Germinal center (tissue), 1 donor: ENCODE measurements around the gene FSCN2.
A peak's percentile ranks its signal among the peaks of the same experiment; 100 is the strongest.

Experiments
- DNase-seq: peaks from one replicate; pipeline ENCODE4 v3.0.0; 2012; ENCODE audit warnings: mixed read lengths, low spot score

The FSCN2 gene

DNA sequence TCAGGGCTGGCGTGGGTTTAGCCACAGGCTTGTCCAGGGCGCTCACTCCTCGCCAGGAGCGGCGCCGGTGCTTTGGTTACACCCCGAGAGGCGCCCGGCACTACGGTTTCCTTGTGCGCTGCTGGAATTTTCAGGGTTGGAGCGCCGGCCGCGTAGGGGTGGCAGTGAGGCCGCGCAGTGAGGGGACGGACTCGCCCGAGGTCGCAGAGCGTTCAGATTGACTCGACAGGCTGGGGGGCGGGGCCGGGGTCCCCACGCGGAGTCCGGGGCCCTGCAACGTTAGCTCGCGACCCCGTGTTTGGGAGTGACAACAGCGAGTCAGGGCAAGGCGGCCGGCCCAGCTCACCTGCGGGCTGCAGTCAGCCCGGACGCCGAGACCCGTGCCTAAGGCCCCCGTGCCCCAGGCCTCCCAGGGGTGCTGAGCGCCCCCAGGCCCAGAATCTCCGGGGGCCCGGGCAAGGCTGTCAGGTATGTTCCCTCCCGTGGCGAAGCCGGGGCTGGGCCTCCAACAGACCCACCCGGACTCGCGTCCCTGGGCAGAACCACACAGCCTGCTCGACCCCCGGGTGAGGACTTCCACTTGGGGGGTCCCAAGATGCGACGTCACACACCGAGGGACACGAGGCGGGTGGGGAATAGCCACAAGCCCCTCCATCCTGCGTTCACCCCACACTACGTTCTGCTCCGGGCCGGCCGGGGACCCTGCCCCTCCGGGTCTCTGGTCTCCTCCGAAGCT is 14.3 kb upstream of the FSCN2 start:
- peak; percentile 39 for DNase-seq

DNA sequence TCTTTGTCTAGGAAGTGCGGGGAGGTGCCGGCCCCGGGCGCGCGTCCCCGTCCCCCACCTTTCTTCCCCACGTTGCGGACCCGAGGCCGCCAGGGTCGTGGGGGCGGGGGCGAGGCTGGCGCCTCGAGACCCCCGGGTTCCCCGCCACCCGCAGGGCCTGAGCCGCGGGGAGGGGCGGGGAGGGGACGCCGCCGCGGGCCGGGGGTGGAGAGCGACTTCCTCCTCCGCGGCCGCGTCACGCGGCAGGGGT is 13.8 kb upstream of the FSCN2 start:
- no peak for DNase-seq

DNA sequence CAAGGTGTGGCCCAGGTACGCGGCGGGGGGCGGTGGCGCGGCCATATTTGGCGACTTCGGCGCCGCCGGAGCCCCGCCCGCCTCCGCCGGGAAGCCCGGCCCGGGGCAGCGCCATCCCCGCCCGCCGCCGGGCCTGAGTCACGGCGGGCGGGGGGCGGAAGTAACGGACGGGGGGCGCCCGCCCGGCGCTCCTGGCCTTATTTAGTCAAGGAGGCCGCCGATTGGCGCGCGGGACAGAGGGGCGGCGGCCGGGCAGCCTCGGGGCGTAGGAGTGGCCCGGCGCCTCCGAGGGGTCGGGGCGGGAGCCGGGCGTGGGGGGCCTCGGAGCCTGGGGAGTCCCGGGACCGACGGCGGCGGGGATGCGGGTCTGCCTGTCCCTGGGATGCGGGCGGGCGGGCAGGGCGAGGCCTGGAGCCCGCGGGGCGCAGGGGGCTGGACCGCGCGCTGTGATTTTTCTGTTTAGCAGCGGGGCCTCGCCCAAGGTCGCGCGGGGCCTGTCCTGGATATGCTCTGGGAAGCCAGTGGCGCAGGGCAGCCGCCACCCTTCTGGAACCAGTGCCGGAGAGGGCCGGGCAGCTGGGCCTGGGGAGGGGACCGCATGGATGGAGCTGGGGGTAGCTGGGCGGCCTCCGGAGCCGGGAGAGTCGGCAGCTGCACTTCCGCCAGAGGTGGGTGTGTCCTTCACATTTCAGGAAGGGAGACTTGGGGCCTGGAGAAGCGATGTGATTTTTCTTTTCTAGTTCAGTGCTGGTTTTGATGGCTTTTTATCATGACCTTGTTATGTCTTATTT is 13.2 kb upstream of the FSCN2 start:
- DNase-seq = peak; percentile 68

DNA sequence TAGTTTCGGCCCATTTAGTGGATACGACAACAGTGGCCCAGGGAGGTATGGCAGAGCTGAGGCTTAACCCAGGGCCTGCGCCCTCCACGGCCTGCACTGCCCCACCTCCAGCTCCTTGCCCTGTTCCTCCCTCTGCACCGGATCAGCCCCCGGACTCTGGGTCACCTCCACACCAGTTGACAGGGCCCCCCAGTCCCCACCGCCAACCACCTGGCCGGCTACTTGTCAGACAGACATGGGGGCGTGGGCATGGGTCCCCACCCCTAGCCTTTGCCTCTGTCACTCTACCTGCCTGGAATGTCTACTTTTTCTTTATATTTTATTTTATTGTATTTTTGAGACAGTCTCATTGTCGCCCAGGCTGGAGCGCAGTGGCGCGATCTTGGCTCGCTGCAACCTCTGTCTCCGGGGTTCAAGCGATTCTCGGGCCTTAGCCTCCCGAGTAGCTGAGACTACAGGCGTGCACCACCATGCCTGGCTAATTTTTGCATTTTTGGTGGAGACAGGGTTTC is 12.6 kb upstream of the FSCN2 start:
- no peak for DNase-seq

DNA sequence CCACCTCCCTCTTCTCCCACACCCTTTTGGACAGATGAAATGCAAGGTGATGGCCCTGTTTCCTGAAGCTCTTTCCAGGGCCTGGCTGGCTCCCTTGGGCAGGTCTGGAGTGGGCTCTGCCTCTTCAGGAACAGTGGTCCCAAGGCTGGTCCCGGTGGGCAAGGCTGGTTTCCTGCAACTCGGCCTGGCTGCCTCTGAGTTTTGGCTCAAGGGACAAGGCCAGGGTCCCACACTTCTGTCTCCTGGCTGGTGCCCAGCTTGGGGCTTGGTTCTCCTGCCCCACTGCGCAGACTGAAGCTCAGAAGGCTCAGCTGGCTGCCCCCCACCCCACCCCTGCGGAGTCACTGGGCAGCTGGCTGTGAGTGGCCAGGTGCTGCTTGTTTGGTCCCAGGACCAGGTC is 11.7 kb upstream of the FSCN2 start:
- no peak for DNase-seq

DNA sequence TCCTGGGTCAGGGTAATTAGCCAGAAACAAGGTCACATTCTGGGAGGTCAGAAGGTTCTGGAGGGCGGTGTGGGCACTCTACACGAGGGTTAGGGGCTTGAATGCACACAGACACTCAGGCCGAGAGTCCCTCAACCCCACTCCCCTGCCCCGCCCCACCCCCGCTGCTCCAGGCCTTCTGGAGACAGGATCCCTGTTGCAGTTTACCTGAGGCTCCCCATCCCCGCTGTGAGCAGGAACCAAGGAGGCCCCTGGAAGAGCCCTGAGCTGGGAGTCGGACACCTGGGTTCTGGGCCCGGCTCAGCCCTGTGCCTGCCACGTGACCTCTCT is 11.2 kb upstream of the FSCN2 start:
- DNase-seq = no peak

DNA sequence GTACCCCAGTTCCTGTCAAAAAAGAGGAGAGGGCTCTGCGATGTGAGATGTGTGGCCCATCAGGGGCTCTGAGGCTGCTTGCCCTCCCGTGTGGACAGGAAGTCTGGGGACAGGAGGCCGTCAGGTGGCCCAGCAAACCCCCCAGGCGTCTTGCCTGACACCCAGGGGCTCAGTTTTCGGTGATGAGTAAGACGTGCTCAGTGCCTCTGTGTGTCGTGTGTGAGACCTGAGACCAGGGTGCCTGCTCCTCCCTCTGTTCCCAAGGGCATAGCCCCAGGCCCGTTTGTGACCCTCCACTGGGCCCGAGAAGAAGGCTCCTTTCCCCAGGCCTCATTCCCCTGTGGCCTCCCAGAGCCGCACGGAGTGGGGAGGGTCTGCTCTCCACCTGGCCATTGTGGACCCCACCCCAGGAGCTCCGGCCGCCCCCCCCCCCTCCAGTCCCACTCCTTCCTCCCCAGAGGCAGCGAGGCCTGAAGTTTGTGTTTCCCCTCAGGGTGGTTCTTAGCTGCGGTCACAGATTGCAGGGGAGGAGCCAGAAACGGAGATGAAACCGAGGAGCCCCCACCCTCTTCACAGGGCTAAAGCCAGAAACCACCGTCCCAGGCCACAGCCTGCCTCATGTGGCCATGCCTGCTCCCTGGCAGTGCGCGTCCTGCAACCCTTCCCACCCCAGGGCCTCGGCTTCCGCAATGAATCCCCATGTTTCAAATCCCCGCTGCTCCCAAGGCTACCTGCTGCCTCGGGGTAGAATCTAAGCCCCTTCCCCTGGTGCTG is 10.7 kb upstream of the FSCN2 start:
- peak; percentile 82 for DNase-seq

DNA sequence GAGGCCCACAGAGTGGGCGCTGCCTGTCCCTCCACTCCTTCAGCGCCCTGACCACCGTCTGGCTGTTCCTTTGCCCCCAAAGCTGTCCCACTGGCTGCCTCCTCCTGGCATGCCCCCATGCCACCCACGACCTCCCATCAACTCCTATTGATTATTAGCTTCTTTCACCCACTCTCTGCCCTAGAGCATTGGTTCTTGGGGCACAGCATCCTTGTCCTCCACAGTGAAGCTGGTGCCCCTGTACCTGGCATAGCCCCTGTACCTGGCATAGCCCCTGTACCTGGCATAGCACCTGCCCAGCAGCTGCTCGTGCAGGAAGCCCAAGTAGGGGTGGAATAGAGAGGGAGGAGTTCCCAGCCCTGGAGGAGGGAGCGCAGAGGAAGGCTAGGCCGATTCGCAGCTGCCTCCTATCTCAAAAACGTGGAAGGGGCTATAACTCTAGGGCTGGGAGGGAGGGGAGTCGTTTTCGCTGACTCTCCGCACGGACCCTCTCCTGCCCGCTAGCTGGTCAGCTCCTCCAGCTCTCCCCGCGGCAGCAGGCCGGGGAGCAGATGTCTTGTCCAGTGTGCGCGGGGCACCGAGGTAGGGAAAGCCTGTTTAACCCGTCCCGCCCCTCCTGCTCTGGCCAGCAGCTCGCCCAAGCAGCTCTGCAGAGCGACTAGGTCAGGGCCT is 9.9 kb upstream of the FSCN2 start:
- no peak for DNase-seq

DNA sequence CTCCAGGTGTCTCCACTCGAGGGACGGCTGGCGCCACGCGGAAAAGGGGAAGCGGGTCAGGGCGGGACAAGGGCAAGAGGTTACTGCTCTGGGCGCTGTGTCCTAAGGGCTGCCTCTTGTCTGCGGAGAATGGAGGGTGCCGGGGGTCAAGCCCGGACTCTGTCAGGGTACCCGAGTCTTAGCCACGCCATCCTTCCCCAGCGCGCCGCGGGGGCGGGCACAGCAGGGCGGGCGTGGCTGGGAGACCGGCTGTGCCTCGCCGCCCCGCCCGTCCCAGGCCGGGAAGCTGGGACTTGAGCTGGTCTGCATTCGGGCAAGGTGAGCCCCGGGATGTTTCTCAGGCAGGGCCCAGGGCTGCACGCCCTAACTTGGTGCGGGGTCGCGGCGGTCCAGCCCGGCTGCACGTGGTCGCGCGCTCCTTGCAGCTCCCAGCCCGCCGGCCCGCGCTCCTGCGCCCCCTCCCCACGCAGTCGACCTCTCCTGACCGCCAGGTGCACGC is 9.3 kb upstream of the FSCN2 start:
- DNase-seq = no peak

DNA sequence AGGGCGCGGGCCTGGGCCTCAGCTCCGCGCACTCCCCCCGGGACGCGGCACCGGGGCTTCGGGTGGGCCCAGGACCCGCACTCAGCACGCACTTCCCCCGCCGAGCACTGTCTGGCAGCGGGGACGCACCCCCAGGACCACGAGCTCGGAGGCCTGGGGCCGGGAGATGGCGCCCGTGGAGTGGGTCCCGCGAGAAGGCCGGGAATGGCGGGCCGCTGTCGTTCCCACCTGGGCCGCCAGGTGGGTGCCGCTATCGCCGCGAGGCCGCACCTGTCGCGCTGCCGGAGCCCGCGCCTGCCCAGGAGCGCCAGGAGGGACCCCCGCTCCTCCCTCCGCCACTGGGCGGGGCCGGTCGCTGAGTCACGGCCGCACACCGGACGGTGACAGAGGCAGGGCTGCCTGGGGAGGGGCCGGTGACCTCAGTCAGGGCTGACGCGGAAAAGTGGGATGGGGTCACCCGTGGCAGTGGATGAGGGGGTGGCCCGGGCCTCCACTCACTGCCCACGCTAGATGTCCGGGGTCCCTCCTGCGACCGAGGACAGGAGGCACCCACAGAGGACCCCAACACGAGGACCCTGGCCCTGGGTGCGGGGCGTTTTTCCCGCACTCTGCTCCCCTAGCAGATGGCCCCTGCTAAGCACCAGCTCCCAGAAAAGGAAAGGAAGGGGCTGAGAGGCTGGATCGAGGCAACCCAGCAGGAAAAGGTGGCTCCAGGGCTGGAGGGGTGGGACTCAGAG is 8.7 kb upstream of the FSCN2 start:
- DNase-seq = peak; percentile 67

DNA sequence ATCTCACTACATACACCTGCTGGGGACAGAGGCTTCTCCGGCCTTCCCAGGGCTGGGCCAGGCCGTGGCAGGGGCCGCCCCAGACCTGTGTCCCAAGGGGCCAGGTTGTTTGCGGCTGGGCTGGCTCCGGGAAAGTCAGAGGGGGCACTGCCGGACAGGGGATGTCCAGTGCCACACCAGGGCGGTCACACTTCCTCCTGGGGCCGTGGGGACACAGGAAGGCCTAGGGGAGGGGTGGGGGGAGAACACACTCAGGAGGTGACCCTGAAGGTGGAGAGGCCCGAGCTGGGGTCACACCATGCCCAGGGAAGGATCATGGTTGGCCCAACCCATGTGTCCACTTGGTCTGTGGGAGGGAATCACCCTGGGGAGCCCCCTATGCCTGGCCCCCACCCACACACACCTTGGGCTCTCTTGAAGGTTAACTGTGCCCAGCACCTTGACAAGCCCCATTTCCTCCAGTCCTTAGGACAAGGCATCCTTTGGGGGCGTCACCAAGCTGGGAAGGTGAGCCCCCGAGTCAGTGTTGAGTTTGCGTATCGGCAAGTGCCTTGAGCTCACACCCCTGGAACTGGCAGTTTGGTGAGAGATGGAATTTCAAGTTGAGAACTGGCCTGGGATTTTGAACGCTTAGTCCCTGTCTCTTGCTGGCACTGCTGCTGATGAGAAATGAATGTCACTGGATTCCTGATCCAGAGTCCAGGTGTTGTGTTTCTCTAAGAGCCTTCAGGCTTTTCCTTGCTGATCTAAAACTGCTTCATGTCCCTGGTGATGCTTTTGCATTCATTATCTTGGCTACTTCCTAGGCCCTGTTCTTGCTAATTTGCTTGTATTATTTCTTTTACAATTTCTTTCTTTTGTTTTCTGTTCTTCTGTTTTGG is 7.9 kb upstream of the FSCN2 start:
- no peak for DNase-seq

DNA sequence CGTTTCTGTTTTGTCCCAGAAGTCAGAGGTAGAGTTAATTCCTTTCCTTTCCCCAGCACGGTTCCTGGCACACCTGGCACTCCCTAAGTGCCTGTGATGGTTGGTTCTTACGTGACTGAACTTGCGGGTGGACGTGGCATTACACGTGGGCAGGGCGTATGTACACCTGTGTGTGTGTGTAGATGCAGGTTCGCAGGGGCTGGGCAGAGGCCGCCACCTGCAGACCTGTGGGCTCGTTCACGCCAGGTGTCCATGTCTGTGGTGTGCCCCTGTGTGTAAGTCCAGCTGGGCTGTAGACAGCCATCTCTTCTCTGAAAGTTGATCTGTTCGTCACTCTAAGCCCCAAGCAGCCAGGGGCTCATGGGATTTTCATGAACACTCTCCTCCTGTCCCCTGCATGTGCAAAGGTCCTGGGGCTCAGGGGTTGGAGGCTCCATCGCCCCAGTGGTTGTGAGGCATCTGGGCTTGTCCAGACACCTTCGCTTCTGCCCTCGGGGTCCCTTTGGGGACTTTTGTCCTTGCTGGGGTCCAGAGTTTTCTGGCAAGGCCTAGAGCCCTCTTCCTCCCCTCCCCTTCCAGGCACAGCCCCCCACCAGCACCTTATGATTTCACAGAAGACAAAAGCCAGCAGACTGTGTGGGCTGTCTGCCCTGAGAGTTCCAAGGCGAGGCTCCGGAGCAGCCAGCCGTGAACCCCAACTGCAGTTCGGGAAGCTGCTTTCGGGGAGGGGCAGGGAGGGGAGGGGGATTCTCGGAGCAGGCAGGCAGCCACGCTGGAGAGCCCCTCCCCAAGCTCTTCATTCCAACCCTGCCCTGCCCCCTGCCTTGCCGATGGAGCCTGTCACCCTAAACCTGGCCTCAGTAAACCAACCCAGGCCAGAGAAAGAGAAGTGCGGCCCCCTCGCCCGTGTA is 5.4 kb upstream of the FSCN2 start:
- peak; percentile 38 for DNase-seq

DNA sequence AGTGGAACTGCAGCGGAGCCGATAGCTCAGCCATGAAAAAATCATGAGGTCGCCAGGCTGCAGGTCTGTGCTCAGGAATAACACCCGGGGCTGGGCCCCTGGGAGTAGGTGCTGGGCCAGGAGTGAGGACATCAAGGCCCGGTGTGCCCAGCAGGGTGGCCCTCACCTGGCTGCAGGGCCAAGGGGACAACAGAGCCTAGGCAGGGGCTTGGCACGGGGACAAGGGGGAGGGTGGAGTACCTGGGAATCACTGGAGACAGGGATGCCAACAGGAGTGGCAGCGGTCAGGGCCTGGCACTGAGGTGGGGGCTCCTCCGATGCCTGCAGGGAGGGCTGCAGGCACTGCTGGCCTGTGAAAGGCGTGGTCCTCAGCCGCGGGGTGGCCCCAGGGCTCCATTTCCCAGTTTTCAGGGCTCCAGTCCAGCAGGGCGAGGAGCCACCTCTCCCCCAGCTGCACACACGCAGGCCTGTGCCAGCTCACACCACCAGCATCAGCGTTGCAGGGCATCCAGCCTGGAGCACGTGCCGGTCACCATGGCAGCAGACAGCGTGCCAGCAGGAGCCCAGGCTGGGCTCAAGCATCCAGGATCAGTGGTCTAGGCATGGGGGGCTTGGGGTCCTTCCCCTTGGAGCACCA is 4.7 kb upstream of the FSCN2 start:
- no peak for DNase-seq

DNA sequence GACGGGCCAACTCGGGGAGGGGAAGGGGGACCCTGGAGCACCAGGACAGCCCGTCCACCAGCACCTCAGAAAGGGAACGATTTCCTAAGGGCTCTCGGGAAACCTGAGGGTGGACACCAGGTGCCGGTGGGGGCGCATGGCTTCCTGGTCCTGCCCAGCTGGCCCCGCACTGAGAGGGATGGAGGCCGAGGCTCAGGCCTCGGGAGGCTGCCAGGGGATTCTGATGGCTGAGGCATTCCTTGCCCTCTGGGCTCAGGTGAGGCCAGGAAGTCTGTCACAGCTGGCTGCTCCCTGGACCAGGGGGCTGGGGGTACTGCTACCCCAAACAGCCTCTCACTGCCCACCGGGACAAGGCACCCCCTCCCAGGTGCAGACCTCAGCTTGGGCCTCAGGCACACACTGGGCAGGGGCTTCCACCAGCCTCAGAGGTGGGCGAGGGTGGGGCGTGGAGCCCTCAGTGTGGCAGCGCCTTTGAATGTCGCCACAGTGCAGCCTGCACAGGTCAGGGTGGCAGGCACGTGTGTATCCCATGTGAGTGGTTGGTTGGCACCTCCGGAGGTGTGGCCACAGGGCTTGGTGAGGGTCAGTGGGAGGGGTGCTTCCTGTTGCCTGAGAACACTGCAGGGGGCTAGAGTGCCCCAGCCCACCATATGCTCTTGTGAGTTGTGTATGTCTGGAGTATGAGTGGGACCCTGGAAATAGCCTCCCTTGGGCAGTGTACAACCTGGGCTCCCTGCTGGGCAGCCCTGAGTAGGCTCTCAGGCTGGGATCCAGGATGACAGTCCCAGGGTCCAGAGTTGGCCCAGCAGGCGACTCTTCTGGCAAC is 3.9 kb upstream of the FSCN2 start:
- no peak for DNase-seq

DNA sequence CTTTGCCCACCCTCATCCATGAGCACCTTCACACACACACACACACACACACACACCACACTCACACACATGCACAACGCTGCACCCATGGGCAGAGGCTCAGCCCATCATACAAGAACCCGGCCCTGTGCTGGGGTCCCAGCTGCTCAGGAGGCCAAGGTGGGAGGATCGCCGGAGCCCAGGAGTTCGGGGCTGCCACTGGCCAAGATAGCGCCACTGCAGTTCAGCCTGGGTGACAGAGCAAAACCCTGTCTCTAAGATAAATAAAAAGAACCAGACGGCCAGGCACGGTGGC is 3.4 kb upstream of the FSCN2 start:
- no peak for DNase-seq

DNA sequence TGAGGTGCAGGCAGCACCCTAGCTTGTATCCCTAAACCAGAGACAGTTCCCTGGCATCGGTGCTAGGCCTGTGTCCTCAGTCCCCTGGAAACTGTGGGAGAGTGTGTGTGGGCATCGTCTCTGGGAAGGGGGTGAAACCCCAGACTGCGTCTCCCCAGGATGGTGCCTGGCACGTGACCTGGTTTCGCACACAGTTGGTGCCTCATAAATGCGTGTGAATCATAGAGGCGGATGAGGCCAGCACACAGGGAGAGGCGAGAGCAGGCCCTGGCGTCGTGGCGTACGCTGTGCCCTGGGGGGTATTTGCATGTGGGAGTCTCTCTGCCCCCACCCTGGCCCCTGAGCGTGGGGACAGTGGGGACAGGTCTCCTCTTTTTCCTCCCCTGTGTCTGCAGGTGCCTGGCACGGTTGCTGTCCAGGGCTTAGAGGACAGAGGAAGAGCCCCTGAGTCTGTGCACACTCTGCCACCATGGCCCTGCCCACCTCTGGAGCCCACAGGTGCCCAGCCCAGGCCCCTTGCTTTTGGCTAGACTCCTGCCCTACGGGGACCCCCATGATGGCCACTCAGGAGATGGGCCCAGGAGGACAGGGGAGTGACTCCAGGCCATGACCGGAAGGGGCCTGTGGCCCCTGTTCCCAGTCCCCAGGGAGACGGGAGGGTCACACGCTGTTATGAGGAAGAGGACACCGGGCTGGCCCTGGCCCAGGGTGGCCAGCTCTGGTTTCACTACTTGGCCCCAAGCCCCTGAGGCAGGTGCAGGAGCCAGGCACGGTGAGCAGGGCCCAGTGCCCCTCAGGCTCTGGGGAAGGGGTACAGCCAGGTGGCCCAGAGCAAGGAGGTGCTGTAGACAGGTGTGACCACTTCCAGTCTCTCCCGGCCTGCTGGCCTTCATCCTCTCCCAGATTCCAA is 1.3 kb upstream of the FSCN2 start:
- DNase-seq = no peak

DNA sequence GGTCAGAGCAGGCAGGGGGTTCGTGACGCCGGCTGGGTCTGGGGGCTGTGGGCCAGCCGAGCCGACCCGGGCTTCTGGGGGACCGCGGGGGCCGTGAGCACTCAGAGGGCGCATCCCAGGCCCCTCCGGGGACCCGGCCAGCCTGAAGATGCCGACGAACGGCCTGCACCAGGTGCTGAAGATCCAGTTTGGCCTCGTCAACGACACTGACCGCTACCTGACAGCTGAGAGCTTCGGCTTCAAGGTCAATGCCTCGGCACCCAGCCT is 140 bp downstream of the FSCN2 start:
- DNase-seq = no peak
